Measurements from ENCODE around the gene CELA3B. TPM values are rescaled to one million over a fixed set of nuclear protein-coding genes. Genes with fewer than 3 reads are reported as not detected.

The CELA3B gene
- total and polyA plus RNA-seq, 2 of the 8 experiments (the other 6 are each of a cell fraction or from before 2014, with no cell fraction given): not detected

DNA sequence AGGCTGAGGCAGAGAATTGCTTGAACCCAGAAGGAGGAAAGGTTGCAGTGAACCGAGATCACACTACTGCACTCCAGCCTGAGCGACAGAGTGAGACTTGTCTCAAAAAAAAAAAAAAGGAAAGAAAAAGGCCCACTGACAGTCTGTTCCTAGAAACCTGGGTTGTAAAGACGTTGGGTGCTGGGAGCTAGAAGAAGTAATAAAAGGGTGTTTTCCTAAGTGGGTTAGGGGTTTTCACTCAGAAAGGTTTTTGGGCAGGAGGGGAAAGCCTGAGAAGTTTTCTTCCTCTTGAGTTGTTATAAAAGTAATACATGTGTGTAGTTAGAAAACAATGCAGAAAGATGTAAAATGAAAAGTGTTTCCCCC, 50.1 kb downstream of the CELA3B start (continued):
- no peak for TF ChIP-seq TAF7 (optimal IDR thresholded peaks at IDR 0.05; ENCODE audit: borderline replicate concordance, low read depth, low read length)
- TF ChIP-seq, protein P1, sequence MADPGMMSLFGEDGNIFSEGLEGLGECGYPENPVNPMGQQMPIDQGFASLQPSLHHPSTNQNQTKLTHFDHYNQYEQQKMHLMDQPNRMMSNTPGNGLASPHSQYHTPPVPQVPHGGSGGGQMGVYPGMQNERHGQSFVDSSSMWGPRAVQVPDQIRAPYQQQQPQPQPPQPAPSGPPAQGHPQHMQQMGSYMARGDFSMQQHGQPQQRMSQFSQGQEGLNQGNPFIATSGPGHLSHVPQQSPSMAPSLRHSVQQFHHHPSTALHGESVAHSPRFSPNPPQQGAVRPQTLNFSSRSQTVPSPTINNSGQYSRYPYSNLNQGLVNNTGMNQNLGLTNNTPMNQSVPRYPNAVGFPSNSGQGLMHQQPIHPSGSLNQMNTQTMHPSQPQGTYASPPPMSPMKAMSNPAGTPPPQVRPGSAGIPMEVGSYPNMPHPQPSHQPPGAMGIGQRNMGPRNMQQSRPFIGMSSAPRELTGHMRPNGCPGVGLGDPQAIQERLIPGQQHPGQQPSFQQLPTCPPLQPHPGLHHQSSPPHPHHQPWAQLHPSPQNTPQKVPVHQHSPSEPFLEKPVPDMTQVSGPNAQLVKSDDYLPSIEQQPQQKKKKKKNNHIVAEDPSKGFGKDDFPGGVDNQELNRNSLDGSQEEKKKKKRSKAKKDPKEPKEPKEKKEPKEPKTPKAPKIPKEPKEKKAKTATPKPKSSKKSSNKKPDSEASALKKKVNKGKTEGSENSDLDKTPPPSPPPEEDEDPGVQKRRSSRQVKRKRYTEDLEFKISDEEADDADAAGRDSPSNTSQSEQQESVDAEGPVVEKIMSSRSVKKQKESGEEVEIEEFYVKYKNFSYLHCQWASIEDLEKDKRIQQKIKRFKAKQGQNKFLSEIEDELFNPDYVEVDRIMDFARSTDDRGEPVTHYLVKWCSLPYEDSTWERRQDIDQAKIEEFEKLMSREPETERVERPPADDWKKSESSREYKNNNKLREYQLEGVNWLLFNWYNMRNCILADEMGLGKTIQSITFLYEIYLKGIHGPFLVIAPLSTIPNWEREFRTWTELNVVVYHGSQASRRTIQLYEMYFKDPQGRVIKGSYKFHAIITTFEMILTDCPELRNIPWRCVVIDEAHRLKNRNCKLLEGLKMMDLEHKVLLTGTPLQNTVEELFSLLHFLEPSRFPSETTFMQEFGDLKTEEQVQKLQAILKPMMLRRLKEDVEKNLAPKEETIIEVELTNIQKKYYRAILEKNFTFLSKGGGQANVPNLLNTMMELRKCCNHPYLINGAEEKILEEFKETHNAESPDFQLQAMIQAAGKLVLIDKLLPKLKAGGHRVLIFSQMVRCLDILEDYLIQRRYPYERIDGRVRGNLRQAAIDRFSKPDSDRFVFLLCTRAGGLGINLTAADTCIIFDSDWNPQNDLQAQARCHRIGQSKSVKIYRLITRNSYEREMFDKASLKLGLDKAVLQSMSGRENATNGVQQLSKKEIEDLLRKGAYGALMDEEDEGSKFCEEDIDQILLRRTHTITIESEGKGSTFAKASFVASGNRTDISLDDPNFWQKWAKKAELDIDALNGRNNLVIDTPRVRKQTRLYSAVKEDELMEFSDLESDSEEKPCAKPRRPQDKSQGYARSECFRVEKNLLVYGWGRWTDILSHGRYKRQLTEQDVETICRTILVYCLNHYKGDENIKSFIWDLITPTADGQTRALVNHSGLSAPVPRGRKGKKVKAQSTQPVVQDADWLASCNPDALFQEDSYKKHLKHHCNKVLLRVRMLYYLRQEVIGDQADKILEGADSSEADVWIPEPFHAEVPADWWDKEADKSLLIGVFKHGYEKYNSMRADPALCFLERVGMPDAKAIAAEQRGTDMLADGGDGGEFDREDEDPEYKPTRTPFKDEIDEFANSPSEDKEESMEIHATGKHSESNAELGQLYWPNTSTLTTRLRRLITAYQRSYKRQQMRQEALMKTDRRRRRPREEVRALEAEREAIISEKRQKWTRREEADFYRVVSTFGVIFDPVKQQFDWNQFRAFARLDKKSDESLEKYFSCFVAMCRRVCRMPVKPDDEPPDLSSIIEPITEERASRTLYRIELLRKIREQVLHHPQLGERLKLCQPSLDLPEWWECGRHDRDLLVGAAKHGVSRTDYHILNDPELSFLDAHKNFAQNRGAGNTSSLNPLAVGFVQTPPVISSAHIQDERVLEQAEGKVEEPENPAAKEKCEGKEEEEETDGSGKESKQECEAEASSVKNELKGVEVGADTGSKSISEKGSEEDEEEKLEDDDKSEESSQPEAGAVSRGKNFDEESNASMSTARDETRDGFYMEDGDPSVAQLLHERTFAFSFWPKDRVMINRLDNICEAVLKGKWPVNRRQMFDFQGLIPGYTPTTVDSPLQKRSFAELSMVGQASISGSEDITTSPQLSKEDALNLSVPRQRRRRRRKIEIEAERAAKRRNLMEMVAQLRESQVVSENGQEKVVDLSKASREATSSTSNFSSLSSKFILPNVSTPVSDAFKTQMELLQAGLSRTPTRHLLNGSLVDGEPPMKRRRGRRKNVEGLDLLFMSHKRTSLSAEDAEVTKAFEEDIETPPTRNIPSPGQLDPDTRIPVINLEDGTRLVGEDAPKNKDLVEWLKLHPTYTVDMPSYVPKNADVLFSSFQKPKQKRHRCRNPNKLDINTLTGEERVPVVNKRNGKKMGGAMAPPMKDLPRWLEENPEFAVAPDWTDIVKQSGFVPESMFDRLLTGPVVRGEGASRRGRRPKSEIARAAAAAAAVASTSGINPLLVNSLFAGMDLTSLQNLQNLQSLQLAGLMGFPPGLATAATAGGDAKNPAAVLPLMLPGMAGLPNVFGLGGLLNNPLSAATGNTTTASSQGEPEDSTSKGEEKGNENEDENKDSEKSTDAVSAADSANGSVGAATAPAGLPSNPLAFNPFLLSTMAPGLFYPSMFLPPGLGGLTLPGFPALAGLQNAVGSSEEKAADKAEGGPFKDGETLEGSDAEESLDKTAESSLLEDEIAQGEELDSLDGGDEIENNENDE (IDR thresholded peaks at IDR 0.05; ENCODE audit: insufficient replicate concordance, low read length): no peak
- TF ChIP-seq, protein P2, sequence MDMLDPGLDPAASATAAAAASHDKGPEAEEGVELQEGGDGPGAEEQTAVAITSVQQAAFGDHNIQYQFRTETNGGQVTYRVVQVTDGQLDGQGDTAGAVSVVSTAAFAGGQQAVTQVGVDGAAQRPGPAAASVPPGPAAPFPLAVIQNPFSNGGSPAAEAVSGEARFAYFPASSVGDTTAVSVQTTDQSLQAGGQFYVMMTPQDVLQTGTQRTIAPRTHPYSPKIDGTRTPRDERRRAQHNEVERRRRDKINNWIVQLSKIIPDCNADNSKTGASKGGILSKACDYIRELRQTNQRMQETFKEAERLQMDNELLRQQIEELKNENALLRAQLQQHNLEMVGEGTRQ (IDR thresholded peaks at IDR 0.05; ENCODE audit: low read length): no peak
- TF ChIP-seq, protein P3, sequence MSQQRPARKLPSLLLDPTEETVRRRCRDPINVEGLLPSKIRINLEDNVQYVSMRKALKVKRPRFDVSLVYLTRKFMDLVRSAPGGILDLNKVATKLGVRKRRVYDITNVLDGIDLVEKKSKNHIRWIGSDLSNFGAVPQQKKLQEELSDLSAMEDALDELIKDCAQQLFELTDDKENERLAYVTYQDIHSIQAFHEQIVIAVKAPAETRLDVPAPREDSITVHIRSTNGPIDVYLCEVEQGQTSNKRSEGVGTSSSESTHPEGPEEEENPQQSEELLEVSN (IDR thresholded peaks at IDR 0.05): no peak

Data from H1 (cell line).